Measurements from ENCODE around the gene LRRIQ4.

Gene LRRIQ4

GRCh38 chr3:169812332-169813235 is at the start of gene LRRIQ4, which contains the start of gene LRRC34:
Gene LRRIQ4, plus strand, starts transcription at chr3:169812870. Its CDS starts 9,052 bp downstream, at chr3:169821922.
Gene LRRC34, minus strand, starts transcription at chr3:169812904. Its CDS starts 356 bp downstream, at chr3:169812548.
- peak within 1 kb of the TSS; percentile 51 for H3K4me3 ChIP-seq
- peak; percentile 85 to 94 for DNase-seq (ENCODE audit: low spot score in 2 of 2)
- H3K4me1 ChIP-seq: peaks cover 24% of the 10 kb centered on the region
- H3K9me3 ChIP-seq: peaks cover 3% of the 10 kb centered on the region; the same call in 1 of the 2 replicates
- in situ Hi-C loops (cut with MboI; ENCODE audit: low sequenced_read_pairs): no loop called here
- H3K36me3 ChIP-seq (replicated peaks): no peaks in the 10 kb centered on the region
- H3K27me3 ChIP-seq (ENCODE audit: low read depth): no peaks in the 10 kb centered on the region

GRCh38 chr3:169764312-169764881 is 48.3 kb upstream of the LRRIQ4 start:
- in situ Hi-C loops (cut with MboI; ENCODE audit: low sequenced_read_pairs): no loop called here
- no peaks in the 10 kb centered on the region; the same call in none of the 2 replicates for H3K4me1 ChIP-seq
- peak in 1 of 2 experiments; percentile 45 for DNase-seq (ENCODE audit: low spot score in 2 of 2)
- H3K9me3 ChIP-seq: peaks cover 12% of the 10 kb centered on the region; the same call in 1 of the 2 replicates
- H3K36me3 ChIP-seq (replicated peaks): no peaks in the 10 kb centered on the region
- peak overlapping the region; percentile 51 for H3K4me3 ChIP-seq
- no peaks in the 10 kb centered on the region for H3K27me3 ChIP-seq (ENCODE audit: low read depth)

DNA sequence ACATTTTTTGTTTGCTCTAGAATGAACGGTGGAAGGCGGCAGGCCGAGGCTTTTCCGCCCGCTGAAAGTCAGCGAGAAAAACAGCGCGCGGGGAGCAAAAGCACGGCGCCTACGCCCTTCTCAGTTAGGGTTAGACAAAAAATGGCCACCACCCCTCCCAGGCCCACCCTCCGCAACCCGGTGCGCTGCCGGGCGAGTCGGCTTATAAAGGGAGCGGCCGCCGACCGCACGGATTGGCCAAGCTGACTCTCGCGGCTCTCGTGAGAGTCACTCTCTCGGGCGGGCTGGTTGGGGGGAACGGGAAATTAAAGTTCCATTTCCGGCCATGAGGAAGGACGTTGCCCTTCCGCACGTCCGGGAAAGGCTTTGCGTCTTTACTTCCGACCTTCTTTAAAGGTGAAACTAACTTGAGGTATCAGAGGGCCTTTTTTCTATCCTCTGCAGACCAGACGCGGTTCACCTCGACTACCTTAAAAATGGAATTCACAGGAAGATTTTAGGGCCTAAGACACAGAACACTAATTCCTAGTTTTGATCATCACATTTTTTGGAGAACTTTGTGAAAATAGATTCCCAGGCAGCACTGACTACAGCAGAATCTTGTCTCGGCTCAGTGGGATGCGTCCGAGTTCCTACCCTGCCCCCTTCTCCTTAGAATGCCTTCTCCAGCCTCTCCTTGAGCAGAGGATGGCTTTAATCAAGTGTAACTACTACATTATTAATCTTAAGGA is 47.6 kb upstream of the LRRIQ4 start, which contains the start of gene TERC:
TERC (minus strand) TSS at position 179 of the 731 bp plus-strand sequence.
- Histone ChIP-seq H3K4me3 (peak within 1 kb of the TSS; percentile 51), H3K36me3 (replicated peaks) (no peaks in the 10 kb centered on the region), H3K27me3 (ENCODE audit: low read depth) (no peaks in the 10 kb centered on the region), H3K4me1 (no peaks in the 10 kb centered on the region; the same call in none of the 2 replicates), H3K9me3 (peaks cover 12% of the 10 kb centered on the region; the same call in 1 of the 2 replicates)
- in situ Hi-C loops (cut with MboI; ENCODE audit: low sequenced_read_pairs): no loop called here
- DNase-seq (ENCODE audit: low spot score in 2 of 2): peak; percentile 79 to 92

DNA sequence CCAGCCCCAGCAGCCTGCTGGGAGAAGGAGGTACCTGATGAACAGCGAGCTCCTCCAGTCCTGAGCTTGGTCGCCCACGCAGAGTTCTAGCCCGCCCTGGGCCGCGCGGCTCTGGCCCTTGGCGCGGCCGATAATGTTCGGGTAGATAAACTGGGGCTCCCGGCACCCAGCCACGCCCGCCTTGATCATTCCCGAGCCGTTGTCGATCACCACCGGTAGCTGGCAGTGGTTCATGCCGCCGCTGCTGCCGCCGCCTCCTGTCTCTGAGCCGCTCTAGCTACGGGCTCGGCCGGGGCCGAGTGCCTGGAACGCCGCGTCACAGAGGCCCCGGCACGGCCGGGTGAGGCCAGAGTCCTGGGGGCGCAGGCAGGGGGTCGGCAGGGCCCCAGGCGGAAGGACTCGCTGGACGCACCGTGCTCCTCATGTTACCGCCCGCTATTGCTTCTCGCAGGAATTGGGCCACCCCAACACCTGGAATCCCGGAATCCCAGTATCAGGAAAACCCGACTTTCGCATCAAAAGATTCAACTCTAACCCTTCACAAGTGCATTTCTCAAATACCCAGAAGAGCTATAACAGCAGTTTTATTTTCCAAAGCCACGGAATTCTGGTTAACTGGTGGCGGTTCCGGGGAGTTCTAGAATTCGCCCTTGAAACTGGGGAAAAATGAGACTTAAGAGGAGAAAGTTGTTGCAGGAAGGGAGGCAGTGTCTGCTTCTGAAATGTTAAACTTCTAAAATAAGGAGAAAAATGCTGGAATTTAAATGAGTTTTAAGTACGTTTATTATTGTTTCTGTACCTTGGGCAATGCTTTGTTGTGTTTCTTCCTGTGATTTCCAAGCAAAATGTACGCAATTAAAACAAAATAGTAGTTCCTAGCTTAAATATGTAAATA is 43.1 kb upstream of the LRRIQ4 start, which contains the start of gene ACTRT3:
ACTRT3 (minus strand) TSS at position 275 of the 895 bp plus-strand sequence; CDS start at position 234, 41 bp downstream.
- in situ Hi-C loops (cut with MboI; ENCODE audit: low sequenced_read_pairs): no loop called here
- peaks cover 2% of the 10 kb centered on the region; the same call in 1 of the 2 replicates for H3K36me3 ChIP-seq (replicated peaks)
- H3K4me1 ChIP-seq: peaks cover 3% of the 10 kb centered on the region
- peaks cover 5% of the 10 kb centered on the region; the same call in 1 of the 2 replicates for H3K9me3 ChIP-seq
- H3K27me3 ChIP-seq (ENCODE audit: low read depth): no peaks in the 10 kb centered on the region
- peak; percentile 63 to 80 for DNase-seq (ENCODE audit: low spot score in 2 of 2)
- peak within 1 kb of the TSS; percentile 36 for H3K4me3 ChIP-seq

DNA sequence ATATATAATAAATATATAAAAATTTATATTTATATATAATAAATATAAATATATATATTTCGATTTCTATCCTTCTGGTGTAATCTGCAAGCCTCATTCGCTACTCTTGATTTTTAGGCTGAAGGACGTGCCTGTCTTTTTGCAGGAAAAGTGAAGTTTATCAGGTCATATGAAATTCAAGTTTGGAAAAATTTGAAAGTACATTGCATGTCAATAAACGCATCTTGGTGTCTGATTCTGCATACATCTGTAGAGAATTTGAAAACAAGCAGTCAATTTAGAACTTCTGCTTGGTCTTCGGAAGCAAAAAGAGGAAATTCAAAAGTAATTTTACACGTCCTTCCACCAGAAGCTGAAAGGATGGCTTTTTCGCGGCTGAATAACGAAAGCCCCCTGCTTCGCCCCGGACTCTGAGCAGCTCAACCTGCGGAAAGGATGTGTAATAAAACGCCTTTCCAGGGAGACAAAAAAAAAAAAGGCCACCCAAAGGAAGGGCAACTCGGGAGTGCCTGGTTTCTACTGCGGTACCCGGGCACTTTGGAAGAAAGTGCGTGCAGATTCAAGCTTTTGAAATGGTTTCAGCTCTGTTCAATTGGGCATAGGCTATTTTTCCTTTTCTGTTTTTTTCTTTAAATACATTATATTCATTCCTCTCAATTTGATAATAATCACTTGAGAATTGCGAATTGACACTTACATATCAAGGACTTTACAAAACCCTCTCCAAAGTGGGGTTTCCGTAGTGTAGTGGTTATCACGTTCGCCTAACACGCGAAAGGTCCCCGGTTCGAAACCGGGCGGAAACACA is 41.0 kb upstream of the LRRIQ4 start:
- peaks cover 21% of the 10 kb centered on the region for H3K4me1 ChIP-seq
- in situ Hi-C loops (cut with MboI; ENCODE audit: low sequenced_read_pairs): no loop called here
- H3K9me3 ChIP-seq: no peaks in the 10 kb centered on the region
- no peaks in the 10 kb centered on the region for H3K27me3 ChIP-seq (ENCODE audit: low read depth)
- DNase-seq (ENCODE audit: low spot score in 2 of 2): peak; percentile 81 to 89
- H3K4me3 ChIP-seq: peak overlapping the region; percentile 93
- peaks cover 20% of the 10 kb centered on the region for H3K36me3 ChIP-seq (replicated peaks)

DNA sequence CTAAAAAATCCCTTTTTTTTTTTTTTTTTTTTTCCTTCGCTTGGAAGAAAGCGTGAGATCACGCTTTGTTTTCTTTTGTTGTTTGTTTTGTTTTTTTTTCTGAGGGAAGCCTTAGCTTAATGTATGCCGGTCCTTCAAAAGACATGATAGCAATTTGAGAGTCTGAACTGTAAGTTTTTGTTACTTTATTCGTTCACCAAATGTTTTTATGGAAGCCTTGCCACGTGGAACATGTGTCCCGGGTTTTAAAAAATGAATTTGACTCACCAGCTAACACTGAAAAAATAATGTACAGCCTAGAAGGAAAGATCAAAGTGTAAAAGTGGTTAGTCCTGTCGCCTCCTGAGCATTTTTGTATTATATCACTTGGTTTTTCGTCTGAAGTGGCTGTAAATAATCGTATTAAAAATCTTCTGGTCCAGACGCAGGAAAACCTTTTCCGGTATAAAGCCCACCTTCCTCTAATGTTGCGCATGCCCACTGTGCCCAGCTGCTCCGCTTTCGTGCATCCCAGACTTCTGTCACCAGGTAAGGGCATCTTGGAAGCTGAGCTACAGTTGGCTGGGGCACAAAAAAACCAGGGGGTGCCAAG is 40.3 kb upstream of the LRRIQ4 start:
- Histone ChIP-seq H3K27me3 (ENCODE audit: low read depth) (no peaks in the 10 kb centered on the region), H3K4me3 (peak overlapping the region; percentile 93), H3K9me3 (no peaks in the 10 kb centered on the region), H3K4me1 (peaks cover 21% of the 10 kb centered on the region), H3K36me3 (replicated peaks) (peaks cover 27% of the 10 kb centered on the region)
- in situ Hi-C loops (cut with MboI; ENCODE audit: low sequenced_read_pairs): no loop called here
- peak; percentile 75 to 79 for DNase-seq (ENCODE audit: low spot score in 2 of 2)

GRCh38 chr3:169772897-169773816 is 39.5 kb upstream of the LRRIQ4 start, which contains the start of gene MYNN:
Gene MYNN, plus strand, starts transcription at chr3:169773396. Its CDS starts 900 bp downstream, at chr3:169774296.
- Histone ChIP-seq H3K36me3 (replicated peaks) (peaks cover 34% of the 10 kb centered on the region), H3K27me3 (ENCODE audit: low read depth) (no peaks in the 10 kb centered on the region), H3K4me3 (peak within 1 kb of the TSS; percentile 93), H3K9me3 (no peaks in the 10 kb centered on the region), H3K4me1 (peaks cover 21% of the 10 kb centered on the region)
- peak; percentile 83 to 93 for DNase-seq (ENCODE audit: low spot score in 2 of 2)
- in situ Hi-C loops (cut with MboI; ENCODE audit: low sequenced_read_pairs): no loop called here

DNA sequence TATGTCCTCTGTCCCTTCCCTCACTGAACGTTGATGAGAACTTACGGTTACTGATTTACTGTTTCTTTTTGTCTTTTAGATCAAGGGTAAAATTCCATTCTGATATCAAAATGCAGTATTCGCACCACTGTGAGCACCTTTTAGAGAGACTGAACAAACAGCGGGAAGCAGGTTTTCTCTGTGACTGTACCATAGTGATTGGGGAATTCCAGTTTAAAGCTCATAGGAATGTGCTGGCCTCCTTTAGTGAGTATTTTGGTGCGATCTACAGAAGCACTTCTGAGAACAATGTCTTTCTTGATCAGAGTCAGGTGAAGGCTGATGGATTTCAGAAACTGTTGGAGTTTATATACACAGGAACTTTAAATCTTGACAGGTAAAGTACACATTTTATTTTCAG is 38.5 kb upstream of the LRRIQ4 start:
- in situ Hi-C loops (cut with MboI; ENCODE audit: low sequenced_read_pairs): no loop called here
- DNase-seq (ENCODE audit: low spot score in 2 of 2): peak in 1 of 2 experiments; percentile 14
- Histone ChIP-seq H3K36me3 (replicated peaks) (peaks cover 43% of the 10 kb centered on the region), H3K27me3 (ENCODE audit: low read depth) (no peaks in the 10 kb centered on the region), H3K4me1 (peaks cover 21% of the 10 kb centered on the region), H3K9me3 (no peaks in the 10 kb centered on the region), H3K4me3 (peak overlapping the region; percentile 93)

DNA sequence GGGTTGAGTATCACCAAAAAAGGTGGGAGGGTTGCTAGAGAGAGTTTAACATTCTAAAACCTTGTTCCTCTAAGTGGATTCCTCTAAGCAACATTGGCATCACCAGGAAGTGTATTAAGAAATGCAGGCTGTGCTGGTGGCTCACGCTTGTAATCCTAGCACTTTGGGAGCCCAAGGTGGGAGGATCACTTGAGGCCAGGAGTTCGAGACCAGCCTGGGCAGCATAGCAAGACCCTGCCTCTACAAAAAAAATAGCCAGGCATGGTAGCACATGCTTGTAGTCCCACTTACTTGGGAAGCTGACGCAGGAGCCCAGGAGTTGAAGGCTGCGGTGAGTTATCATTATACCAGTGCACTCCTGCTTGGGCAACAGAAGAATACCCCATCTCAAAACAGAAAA is 34.8 kb upstream of the LRRIQ4 start:
- Histone ChIP-seq H3K4me3 (no peak overlapping the region), H3K36me3 (replicated peaks) (peaks cover 73% of the 10 kb centered on the region), H3K4me1 (peaks cover 21% of the 10 kb centered on the region), H3K27me3 (ENCODE audit: low read depth) (no peaks in the 10 kb centered on the region), H3K9me3 (no peaks in the 10 kb centered on the region)
- DNase-seq (ENCODE audit: low spot score in 2 of 2): no peak
- in situ Hi-C loops (cut with MboI; ENCODE audit: low sequenced_read_pairs): no loop called here

- Histone ChIP-seq H3K9me3 (no peaks in the 10 kb centered on the region), H3K27me3 (ENCODE audit: low read depth) (no peaks in the 10 kb centered on the region), H3K36me3 (replicated peaks) (peaks cover 78% of the 10 kb centered on the region), H3K4me3 (no peak overlapping the region), H3K4me1 (peaks cover 7% of the 10 kb centered on the region; the same call in 1 of the 2 replicates)
- no peak for DNase-seq (ENCODE audit: low spot score in 2 of 2)
- in situ Hi-C loops (cut with MboI; ENCODE audit: low sequenced_read_pairs): no loop called here
Observed at GRCh38 chr3:169780742-169781141, 31.9 kb upstream of the LRRIQ4 start.
